AG04449 (cell line): ENCODE data around the gene COA8.

Experiments
- CTCF ChIA-PET: fragments of 350-600 bp; formaldehyde crosslinking; extraction: SDS; loops from one replicate; lab custom pipeline; 2021; ENCODE audit warnings: antibody characterized with exemption; lab: Yijun Ruan, JAX
- POLR2A ChIA-PET: fragments of 400-600, 350-600 bp; formaldehyde crosslinking; extraction: SDS; loops from one replicate; lab custom pipeline; 2020; ENCODE audit warnings: antibody characterized with exemption, inconsistent platforms; lab: Yijun Ruan, JAX
- DNase-seq: peaks from one replicate; pipeline ENCODE4 v3.0.0-alpha.2; 2010; ENCODE audit warnings: low read depth, low spot score
- H3K4me3 ChIP-seq: 2 replicates; pipeline ENCODE4 v1.5.1; 2011; ENCODE audit warnings: low read depth, mild to moderate bottlenecking, control low read depth, low read length
- TF ChIP-seq, protein P1 (sequence below): IDR thresholded peaks from one replicate; pipeline ENCODE4 v1.5.1; 2011; ENCODE audit warnings: mild to moderate bottlenecking, moderate library complexity, low read length, control low read depth, inconsistent platforms; ENCODE audit not compliant: insufficient read depth; ENCODE audit errors: missing control alignments

The COA8 gene

DNA sequence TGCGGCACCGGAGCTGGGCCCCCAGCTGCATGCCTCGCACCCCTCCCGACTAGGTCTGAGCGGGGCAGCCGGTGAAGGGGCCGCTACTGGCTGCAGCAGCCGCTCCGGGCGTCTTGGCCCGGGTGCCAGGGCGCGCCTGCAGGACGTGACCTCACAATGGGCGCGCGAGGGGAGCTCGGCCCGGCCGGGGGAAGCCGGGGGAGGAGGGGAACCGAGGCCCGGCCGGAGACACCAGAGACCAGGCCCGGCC is 656 bp upstream of the COA8 start:
- DNase-seq = no peak
- TF ChIP-seq, protein P1, sequence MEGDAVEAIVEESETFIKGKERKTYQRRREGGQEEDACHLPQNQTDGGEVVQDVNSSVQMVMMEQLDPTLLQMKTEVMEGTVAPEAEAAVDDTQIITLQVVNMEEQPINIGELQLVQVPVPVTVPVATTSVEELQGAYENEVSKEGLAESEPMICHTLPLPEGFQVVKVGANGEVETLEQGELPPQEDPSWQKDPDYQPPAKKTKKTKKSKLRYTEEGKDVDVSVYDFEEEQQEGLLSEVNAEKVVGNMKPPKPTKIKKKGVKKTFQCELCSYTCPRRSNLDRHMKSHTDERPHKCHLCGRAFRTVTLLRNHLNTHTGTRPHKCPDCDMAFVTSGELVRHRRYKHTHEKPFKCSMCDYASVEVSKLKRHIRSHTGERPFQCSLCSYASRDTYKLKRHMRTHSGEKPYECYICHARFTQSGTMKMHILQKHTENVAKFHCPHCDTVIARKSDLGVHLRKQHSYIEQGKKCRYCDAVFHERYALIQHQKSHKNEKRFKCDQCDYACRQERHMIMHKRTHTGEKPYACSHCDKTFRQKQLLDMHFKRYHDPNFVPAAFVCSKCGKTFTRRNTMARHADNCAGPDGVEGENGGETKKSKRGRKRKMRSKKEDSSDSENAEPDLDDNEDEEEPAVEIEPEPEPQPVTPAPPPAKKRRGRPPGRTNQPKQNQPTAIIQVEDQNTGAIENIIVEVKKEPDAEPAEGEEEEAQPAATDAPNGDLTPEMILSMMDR = no peak

GRCh38 chr14:103563226-103563620 is 463 bp downstream of the COA8 start:
- TF ChIP-seq, protein P1 = no peak
- H3K4me3 ChIP-seq = peak overlapping the region; percentile 67
- ChIA-PET CTCF (interaction anchor here (1.5 to 8.2 kb wide), 3 partner anchors 9 to 15 kb away, joined by 5 to 79 read pairs (median 6); no protein-coding TSS in a partner anchor), POLR2A (interaction anchor here (0.6 kb wide), 1 partner anchor 477 kb away, joined by 4 read pairs; no protein-coding TSS in a partner anchor)
- no peak for DNase-seq

More for the DNA sequence above, 656 bp upstream of the COA8 start:
- H3K4me3 ChIP-seq = peak overlapping the region; percentile 67
- CTCF ChIA-PET = interaction anchor here (0.7 to 8.2 kb wide), 6 partner anchors 9 to 46 kb away, joined by 3 to 79 read pairs (median 4); no protein-coding TSS in a partner anchor
- POLR2A ChIA-PET = interaction anchor here (0.7 to 2.0 kb wide), 2 partner anchors 10 to 59 kb away, joined by 3 to 10 read pairs; no protein-coding TSS in a partner anchor

DNA sequence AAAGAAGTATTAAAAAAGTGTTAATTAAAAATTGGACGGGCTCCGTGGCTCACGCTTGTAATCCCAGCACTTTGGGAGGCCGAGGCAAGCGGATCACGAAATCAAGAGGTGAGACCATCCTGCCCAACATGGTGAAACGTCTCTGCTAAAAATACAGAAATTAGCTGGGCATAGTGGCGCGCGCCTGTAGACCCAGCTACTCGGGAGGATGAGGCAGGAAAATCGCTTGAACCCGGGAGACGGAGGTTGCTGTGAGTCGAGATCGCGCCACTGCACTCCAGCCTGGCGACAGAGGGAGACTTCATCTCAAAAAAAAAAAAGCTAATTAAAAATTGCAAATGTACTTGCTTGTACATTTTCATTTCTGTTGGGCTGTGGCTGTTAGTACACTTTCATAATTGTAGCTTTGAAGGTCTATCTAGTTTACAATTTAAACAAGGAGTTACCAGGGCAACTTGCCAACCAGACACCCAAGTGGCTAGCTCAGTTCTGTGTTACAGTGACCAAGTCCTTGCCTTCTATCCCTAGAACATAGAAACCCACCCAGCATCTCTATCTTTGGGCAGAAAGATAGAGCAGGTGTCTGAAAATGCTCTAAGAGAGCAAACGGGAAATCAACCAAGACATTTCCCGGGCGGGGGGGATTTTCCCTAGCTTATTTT is 1.2 kb downstream of the COA8 start:
- no peak for DNase-seq
- TF ChIP-seq, protein P1 = no peak
- POLR2A ChIA-PET = no interaction called here
- H3K4me3 ChIP-seq = peak overlapping the region; percentile 67
- CTCF ChIA-PET = interaction anchor here (1.5 to 8.2 kb wide), 3 partner anchors 10 to 16 kb away, joined by 5 to 79 read pairs (median 6); no protein-coding TSS in a partner anchor

GRCh38 chr14:103568952-103569351 is 6.2 kb downstream of the COA8 start:
- DNase-seq = no peak
- POLR2A ChIA-PET = no interaction called here
- TF ChIP-seq, protein P1 = no peak
- CTCF ChIA-PET = interaction anchor here (1.0 kb wide), 1 partner anchor 137 kb away, joined by 3 read pairs; no protein-coding TSS in a partner anchor
- no peak overlapping the region for H3K4me3 ChIP-seq

DNA sequence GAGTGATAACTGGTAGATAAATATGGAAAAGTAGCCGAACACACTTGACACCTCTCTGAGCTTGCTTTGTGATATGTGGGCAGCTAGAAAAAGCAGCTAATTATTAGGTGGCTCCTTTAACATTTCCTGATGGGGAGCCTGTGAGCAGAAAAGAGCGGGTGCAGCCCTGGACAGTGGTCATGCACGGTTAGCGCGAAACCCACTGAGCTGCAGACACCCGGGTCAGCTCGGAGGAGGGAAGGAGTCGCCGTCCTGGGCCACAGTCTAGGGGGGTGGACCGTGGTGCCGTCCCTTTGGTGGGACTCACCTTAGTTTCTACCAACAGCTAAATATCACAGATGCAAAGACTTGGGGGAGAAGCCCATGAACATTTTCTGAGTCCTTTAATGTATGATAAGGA is 6.6 kb downstream of the COA8 start:
- no peak overlapping the region for H3K4me3 ChIP-seq
- CTCF ChIA-PET = interaction anchor here (1.0 kb wide), 1 partner anchor 137 kb away, joined by 3 read pairs; no protein-coding TSS in a partner anchor
- no peak for DNase-seq
- TF ChIP-seq, protein P1 = no peak
- POLR2A ChIA-PET = no interaction called here

- CTCF ChIA-PET = interaction anchor here (0.9 to 1.9 kb wide), 7 partner anchors 10 to 408 kb away, joined by 3 to 5 read pairs (median 4); partner anchors contain the start of gene BAG5
- POLR2A ChIA-PET = interaction anchor here (0.7 kb wide), 1 partner anchor 20 kb away, joined by 4 read pairs; no protein-coding TSS in a partner anchor
- DNase-seq = no peak
- no peak overlapping the region for H3K4me3 ChIP-seq
- TF ChIP-seq, protein P1 = no peak
Measured at GRCh38 chr14:103574104-103574503, 11.3 kb downstream of the COA8 start.
